ENCODE measurements around the gene CEMIP. TPM values are rescaled to one million over a fixed set of nuclear protein-coding genes. Genes with fewer than 3 reads are reported as not detected.

Gene CEMIP
- total and polyA plus RNA-seq, 2 of the 4 experiments (the other 2 are of a cell fraction): 63.8 to 78.0 TPM

DNA sequence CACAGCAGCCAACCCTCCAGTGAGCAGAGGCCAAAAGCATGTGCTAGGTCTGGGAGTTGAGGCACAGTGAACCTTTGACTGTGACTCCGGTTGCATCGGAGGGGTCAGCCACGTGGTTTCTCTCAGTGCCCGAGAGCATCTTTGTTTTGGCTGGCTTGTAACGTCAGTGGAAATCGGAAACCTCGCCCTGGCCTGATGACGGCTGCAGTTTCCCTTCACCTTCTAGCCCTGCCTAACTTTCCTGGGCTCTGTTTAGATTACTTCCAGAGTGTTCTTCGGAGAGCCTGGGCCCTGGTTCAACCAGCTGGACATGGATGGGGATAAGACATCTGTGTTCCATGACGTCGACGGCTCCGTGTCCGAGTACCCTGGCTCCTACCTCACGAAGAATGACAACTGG, 153.8 kb downstream of the CEMIP start:
- Histone ChIP-seq H3K9me3 (ENCODE audit: control insufficient read depth, insufficient read depth, low read length) (no peaks in the 10 kb centered on the region), H2BK5ac (ENCODE audit: low read depth, low read length, poor library complexity, severe bottlenecking) (no peak overlapping the region), H2BK20ac (ENCODE audit: low read depth, low read length) (no peak overlapping the region; the same call in 1 of the 2 replicates), H4K91ac (ENCODE audit: insufficient read depth, low read depth, low read length) (peak overlapping the region; percentile 7; the same call in 1 of the 2 replicates), H4K5ac (ENCODE audit: low read depth, low read length) (no peak overlapping the region), H2AK5ac (ENCODE audit: low read depth, low read length) (peak overlapping the region; percentile 31; the same call in 1 of the 2 replicates), H3K36me3 (ENCODE audit: control insufficient read depth, insufficient read depth, low read length) (peaks cover 77% of the 10 kb centered on the region), H2AFZ (replicated peaks; ENCODE audit: low read length, poor library complexity) (peak overlapping the region; percentile 4), H2AK9ac (replicated peaks; ENCODE audit: low read depth, low read length, poor library complexity) (peak overlapping the region; percentile 22), H3K23ac (ENCODE audit: low read depth, low read length) (peak overlapping the region; percentile 18; the same call in 1 of the 2 replicates), H3K56ac (ENCODE audit: extremely low read depth, insufficient read depth, low read length) (no peak overlapping the region), H3K4me1 (ENCODE audit: control insufficient read depth, insufficient read depth, low read length) (peaks cover 26% of the 10 kb centered on the region), H4K8ac (ENCODE audit: low read depth in 2 of 2, low read length in 2 of 2) (peak overlapping the region in 1 of 2 experiments; percentile 57; a peak in 2 of 4 replicates), H2BK15ac (ENCODE audit: low read depth, low read length) (no peak overlapping the region), H3K4me3 (ENCODE audit: insufficient read depth, low read depth, low read length) (no peak overlapping the region), H3K9me1 (ENCODE audit: insufficient read depth, low read length) (peaks cover 39% of the 10 kb centered on the region), H3K27ac (ENCODE audit: insufficient read depth, low read length) (peak overlapping the region; percentile 45; the same call in 1 of the 2 replicates), H3K79me1 (ENCODE audit: low read depth in 1 of 2, low read length in 2 of 2) (peaks cover 0 to 12% of the 10 kb centered on the region in 2 experiments; a peak in 1 of 4 replicates), H3K4ac (ENCODE audit: low read depth, low read length) (peak overlapping the region; percentile 6; the same call in 1 of the 2 replicates), H3K14ac (replicated peaks; ENCODE audit: low read depth, low read length) (peak overlapping the region; percentile 10), H3K9ac (ENCODE audit: low read depth, low read length) (no peak overlapping the region), H4K20me1 (ENCODE audit: insufficient read depth, low read length) (peaks cover 47% of the 10 kb centered on the region; the same call in 1 of the 2 replicates), H3K4me2 (ENCODE audit: low read depth, low read length) (no peak overlapping the region; the same call in 1 of the 2 replicates), H3K27me3 (ENCODE audit: control insufficient read depth, insufficient read depth, low read length) (no peaks in the 10 kb centered on the region), H2BK120ac (ENCODE audit: low read depth, low read length) (peak overlapping the region; percentile 46; the same call in 1 of the 2 replicates), H3K18ac (ENCODE audit: low read depth, low read length) (no peak overlapping the region)
- ChIA-PET POLR2A (ENCODE audit: unreplicated experiment) (no interaction called here), CTCF (interaction anchor here (0.5 kb wide), 1 partner anchor 21 kb away, joined by 5 read pairs; no protein-coding TSS in a partner anchor)
- BruUV-seq (replicated peaks): no TSS peak
- TF ChIP-seq, protein P1, sequence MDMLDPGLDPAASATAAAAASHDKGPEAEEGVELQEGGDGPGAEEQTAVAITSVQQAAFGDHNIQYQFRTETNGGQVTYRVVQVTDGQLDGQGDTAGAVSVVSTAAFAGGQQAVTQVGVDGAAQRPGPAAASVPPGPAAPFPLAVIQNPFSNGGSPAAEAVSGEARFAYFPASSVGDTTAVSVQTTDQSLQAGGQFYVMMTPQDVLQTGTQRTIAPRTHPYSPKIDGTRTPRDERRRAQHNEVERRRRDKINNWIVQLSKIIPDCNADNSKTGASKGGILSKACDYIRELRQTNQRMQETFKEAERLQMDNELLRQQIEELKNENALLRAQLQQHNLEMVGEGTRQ (IDR thresholded peaks at IDR 0.05; ENCODE audit: low read depth, low read length): peak; percentile 65; the same call in 1 of the 2 replicates
- TF ChIP-seq FOS (IDR thresholded peaks at IDR 0.05; ENCODE audit: low read depth, low read length) (no peak), MXI1 (IDR thresholded peaks at IDR 0.05; ENCODE audit: borderline replicate concordance, low read depth, low read length) (peak; percentile 72; the same call in 1 of the 2 replicates)
- intact Hi-C loops (cut with micrococcal nuclease) (no loop called here), dilution Hi-C loops (cut with HindIII; ENCODE audit: low sequenced_read_pairs, unreplicated experiment) (no loop called here), in situ Hi-C loops (cut with MboI; ENCODE audit: low sequenced_read_pairs) (no loop called here)
- ATAC-seq (ENCODE audit: low read depth) (peak; percentile 42), DNase-seq (peak; percentile 93)
- WGBS, 2 experiments (ENCODE audit: extremely low coverage in 2 of 2, insufficient read length in 1 of 2): 13% methylated on average over 4 of the region's 15 CpGs; no CpG with 5 or more reads in 1 of the 2 experiments

Measured in IMR-90 (cell line).